K562 (cell line): ENCODE data around the gene COL5A1. TPM values are rescaled to one million over a fixed set of nuclear protein-coding genes. Genes with fewer than 3 reads are reported as not detected.

Experiments used
- ATAC-seq: fragments of 200-7000 bp; cut with Tn5 transposase; 3 replicates; pipeline ENCODE4 v1.9.1; 2020; ENCODE audit warnings: moderate library complexity
- BruUV-seq: library from RNA; stranded (reverse); fragments of 400-500 nt; replicated peaks from 2 replicates; lab custom pipeline; 2021; lab: Mats Ljungman, UMichigan
- CTCF ChIA-PET: fragments of 300-600 bp; formaldehyde crosslinking; extraction: SDS; loops from one replicate; lab custom pipeline; 2021; ENCODE audit warnings: low intra/inter-chr PET ratio; lab: Yijun Ruan, JAX
- POLR2A ChIA-PET: fragments of 300-600, 350-650 bp; sonication (Branson Sonifier 250); formaldehyde crosslinking; extraction: SDS; loops from one replicate; lab custom pipeline; 2021; ENCODE audit warnings: antibody characterized with exemption, inconsistent platforms; lab: Yijun Ruan, JAX
- DNase-seq, 4 experiments: peaks; one replicate each; pipeline versions ENCODE4 v3.0.0 to v3.0.0-alpha.2; 2011 to 2018; ENCODE audit warnings: low spot score in 3 of 4, mixed read lengths in 3 of 4; ENCODE audit errors: extremely low read depth in 1 of 4
- FAIRE-seq: peaks from 2 replicates; lab custom pipeline; 2011; peaks lifted over from hg19 to GRCh38; lab: Jason Lieb, UNC
- H2AFZ ChIP-seq: 2 replicates; pipeline ENCODE4 v1.6.0; 2011; ENCODE audit warnings: low read depth, low read length, control low read depth, inconsistent platforms
- H3K27ac ChIP-seq: fragments of 200-600 bp; 3 replicates; pipeline ENCODE4 v1.8.0; 2011; ENCODE audit warnings: low read depth, mild to moderate bottlenecking, control low read depth, inconsistent platforms, low read length, moderate library complexity, mixed read lengths; ENCODE audit errors: extremely low read depth
- H3K27me3 ChIP-seq, 2 experiments: fragments of 300-600 bp in 1 of 2; 2 replicates in 1 of 2; 3 replicates in 1 of 2; pipeline versions ENCODE4 v1.6.0 to v1.8.0; 2011; ENCODE audit warnings: inconsistent platforms in 2 of 2, low read length in 2 of 2, mild to moderate bottlenecking in 1 of 2, mixed read lengths in 1 of 2, moderate library complexity in 1 of 2; ENCODE audit not compliant: control insufficient read depth in 2 of 2, insufficient read depth in 2 of 2
- H3K36me3 ChIP-seq: fragments of 300-600 bp; 3 replicates; pipeline ENCODE4 v1.8.0; 2011; ENCODE audit warnings: mild to moderate bottlenecking, low read length, inconsistent platforms; ENCODE audit not compliant: control insufficient read depth, insufficient read depth
- H3K4me1 ChIP-seq, 2 experiments: fragments of 200-600 bp in 1 of 2; replicated peaks in 1 of 2; 2 replicates in 1 of 2; 3 replicates in 1 of 2; pipeline versions ENCODE4 v1.5.1 to v1.8.0; 2011; ENCODE audit warnings: inconsistent platforms in 2 of 2, low read length in 2 of 2, mild to moderate bottlenecking in 1 of 2, mixed read lengths in 1 of 2, moderate library complexity in 1 of 2; ENCODE audit not compliant: control insufficient read depth in 2 of 2, insufficient read depth in 2 of 2
- H3K4me2 ChIP-seq: 2 replicates; pipeline ENCODE4 v1.6.1; 2011; ENCODE audit warnings: low read length, control low read depth, inconsistent platforms, mixed read lengths; ENCODE audit not compliant: insufficient read depth
- H3K4me3 ChIP-seq: fragments of 200-600 bp; sonication (generic), shearing (Covaris generic); 2 replicates; pipeline ENCODE4 v1.5.1; 2016; ENCODE audit warnings: control low read depth, inconsistent platforms
- H3K79me2 ChIP-seq: fragments of 200-600 bp; 3 replicates; pipeline ENCODE4 v1.8.0; 2011; ENCODE audit warnings: low read length, inconsistent platforms; ENCODE audit not compliant: control insufficient read depth, insufficient read depth
- H3K9ac ChIP-seq, 2 experiments: 2 replicates each; pipeline versions ENCODE4 v1.6.0 to v1.6.1; 2011; ENCODE audit warnings: low read depth in 2 of 2, low read length in 2 of 2, control low read depth in 1 of 2, inconsistent platforms in 1 of 2, mild to moderate bottlenecking in 1 of 2, mixed read lengths in 1 of 2; ENCODE audit not compliant: insufficient read depth in 1 of 2
- H3K9me1 ChIP-seq: one replicate; pipeline ENCODE4 v1.6.0; 2011; ENCODE audit warnings: inconsistent platforms, mild to moderate bottlenecking, low read length, moderate library complexity; ENCODE audit not compliant: control insufficient read depth, insufficient read depth
- H3K9me3 ChIP-seq: replicated peaks from 2 replicates; pipeline ENCODE4 v1.5.1; 2011; ENCODE audit warnings: low read depth, low read length, inconsistent platforms; ENCODE audit not compliant: control insufficient read depth, insufficient read depth
- H4K20me1 ChIP-seq: replicated peaks from 2 replicates; pipeline ENCODE4 v1.6.1; 2011; ENCODE audit warnings: low read length, inconsistent platforms, mixed read lengths; ENCODE audit not compliant: control insufficient read depth, insufficient read depth
- ATF3 ChIP-seq, 2 experiments: fragments of 450-650 bp in 1 of 2; sonication (generic) in 1 of 2; formaldehyde crosslinking in 1 of 2; IDR thresholded peaks in 1 of 2; conservative IDR thresholded peaks in 1 of 2; 2 replicates each; pipeline versions ENCODE4 v1.6.1 to v1.8.1; 2016 to 2023; ENCODE audit warnings: mild to moderate bottlenecking in 2 of 2, moderate library complexity in 2 of 2, inconsistent platforms in 1 of 2, missing genetic modification reagents in 1 of 2
- CXXC5 ChIP-seq: fragments of 250-450 bp; sonication (Bioruptor Pico); IDR thresholded peaks from 2 replicates; pipeline ENCODE4 v1.8.0; 2022; ENCODE audit warnings: inconsistent platforms, mild to moderate bottlenecking, moderate library complexity
- ETV1 ChIP-seq: fragments of 450-650 bp; conservative IDR thresholded peaks from 2 replicates; pipeline ENCODE4 v1.6.1; 2016; ENCODE audit warnings: missing genetic modification characterization, control low read depth, low read depth, missing compliant biosample characterization
- FOSL1 ChIP-seq: fragments of 200-800 bp; sonication (Bioruptor generic); conservative IDR thresholded peaks from 2 replicates; pipeline ENCODE4 v1.6.1; 2016; ENCODE audit warnings: missing genetic modification characterization, missing compliant biosample characterization
- FOXA3 ChIP-seq, 2 experiments: fragments of 450-650 bp in 1 of 2; sonication (generic) in 1 of 2; formaldehyde crosslinking; IDR thresholded peaks in 1 of 2; conservative IDR thresholded peaks in 1 of 2; 2 replicates each; pipeline versions ENCODE4 v1.4.0 to v1.8.0; 2020 to 2022; ENCODE audit warnings: mild to moderate bottlenecking in 2 of 2, missing genetic modification reagents in 1 of 2
- HMG20B ChIP-seq: fragments of 250-450 bp; sonication (Bioruptor Pico); IDR thresholded peaks from 2 replicates; pipeline ENCODE4 v1.5.0; 2021; ENCODE audit warnings: mild to moderate bottlenecking
- IFI16 ChIP-seq: fragments of 250-450 bp; sonication (Bioruptor Pico); IDR thresholded peaks from 2 replicates; pipeline ENCODE4 v2.1.2; 2022; ENCODE audit warnings: mild to moderate bottlenecking, inconsistent platforms
- JUND ChIP-seq, 2 experiments: IDR thresholded peaks; 2 replicates in 1 of 2; 3 replicates in 1 of 2; pipeline ENCODE4 v1.6.1; 2011; ENCODE audit warnings: borderline replicate concordance in 2 of 2, low read depth in 2 of 2, low read length in 2 of 2, improper control_type of control experiment in 1 of 2, missing biosample characterization in 1 of 2, missing genetic modification characterization in 1 of 2, missing genetic modification reagents in 1 of 2
- NFE2 ChIP-seq: IDR thresholded peaks from 2 replicates; pipeline ENCODE4 v1.6.1; 2014; ENCODE audit warnings: antibody characterized with exemption, low read depth
- PBX2 ChIP-seq, 2 experiments: IDR thresholded peaks in 1 of 2; conservative IDR thresholded peaks in 1 of 2; 2 replicates each; pipeline ENCODE4 v1.6.1; 2016; ENCODE audit warnings: low read depth in 2 of 2, mild to moderate bottlenecking in 1 of 2, missing compliant biosample characterization in 1 of 2, missing genetic modification characterization in 1 of 2, moderate library complexity in 1 of 2
- PHF8 ChIP-seq: fragments of 200-600 bp; sonication (generic); IDR thresholded peaks from 2 replicates; pipeline ENCODE4 v1.6.1; 2012; ENCODE audit warnings: mixed run types, mild to moderate bottlenecking, inconsistent platforms, low read length, moderate library complexity, borderline replicate concordance
- SETDB1 ChIP-seq: IDR thresholded peaks from one replicate; pipeline ENCODE4 v1.6.1; 2012; ENCODE audit warnings: low read length, control low read depth, inconsistent platforms
- TCFL5 ChIP-seq: fragments of 250-450 bp; sonication (Bioruptor Pico); conservative IDR thresholded peaks from 2 replicates; pipeline ENCODE4 v1.6.1; 2021; ENCODE audit warnings: mild to moderate bottlenecking, moderate library complexity, matching md5 sums
- TFAM ChIP-seq: fragments of 250-450 bp; sonication (Bioruptor Pico); conservative IDR thresholded peaks from 2 replicates; pipeline ENCODE4 v1.5.0; 2021; ENCODE audit warnings: mild to moderate bottlenecking, moderate library complexity
- ZNF644 ChIP-seq: fragments of 200-800 bp; sonication (Bioruptor generic); IDR thresholded peaks from 2 replicates; pipeline ENCODE4 v1.6.1; 2016; ENCODE audit warnings: low read depth, missing genetic modification characterization, missing compliant biosample characterization
- WGBS: fragments of 100-300 bp; shearing (Covaris generic); methylation state at CpG from one replicate; pipeline ENCODE4 v1.1.6; 2016; ENCODE audit warnings: low coverage, mixed read lengths; ENCODE audit not compliant: insufficient coverage; ENCODE audit errors: missing lambda C conversion rate; 5-methylcytosine and 5-hydroxymethylcytosine counted together
- in situ Hi-C: fragments of 300-500 bp; cut with MboI; formaldehyde crosslinking; loops from 4 replicates; pipeline ENCODE4 v1.15.0; 2018; ENCODE audit warnings: inconsistent platforms, mixed read lengths
- intact Hi-C: fragments of 100-400 bp; cut with micrococcal nuclease; formaldehyde crosslinking; loops from 2 replicates; pipeline ENCODE4 v1.14.2; 2022
- polyA plus RNA-seq, 8 experiments: library from polyadenylated mRNA; depleted of rRNA in 4 of 8; stranded (reverse) in 5 of 8; unstranded in 3 of 8; fragments of >200 nt; fragmentation: Nextera tagmentation in 2 of 8; fragmentation: Illumina TruSeq in 1 of 8; extraction: Ambion mirVana in 2 of 8; extraction: Trizol in 1 of 8; gene quantifications; 2 replicates each; pipeline versions ENCODE4 v1.2.1 to v1.2.3, GENCODE V29; 2011 to 2014; ENCODE audit warnings: inconsistent platforms in 1 of 8, missing spikeins in 1 of 8
- total RNA-seq, 7 experiments: library from RNA; depleted of rRNA in 6 of 7; stranded (reverse); fragments of >200 nt in 6 of 7; fragmentation: Illumina TruSeq in 2 of 7; extraction: Trizol in 2 of 7; gene quantifications; 2 replicates each; pipeline versions ENCODE4 v1.2.1 to v1.2.3, GENCODE V29; 2011 to 2021; ENCODE audit warnings: low replicate concordance in 1 of 7

The COL5A1 gene
- total and polyA plus RNA-seq, 9 of the 15 experiments (the other 6 are each of a cell fraction or from before 2014, with no cell fraction given): under 0.01 to 0.13 (median 0.04) TPM; not detected in 6

GRCh38 chr9:134592018-134592818 is 49.4 kb upstream of the COL5A1 start:
- in situ Hi-C loops (no loop called here), intact Hi-C loops (no loop called here)
- H3K9ac ChIP-seq: peak overlapping the region in 1 of 2 experiments; percentile 45; a peak in 1 of 4 replicates
- FAIRE-seq (no peak), ATAC-seq (peak; percentile 67), DNase-seq (peak; percentile 24 to 55 (median 48))
- H3K79me2 ChIP-seq: no peaks in the 10 kb centered on the region
- no peak overlapping the region for H3K4me2 ChIP-seq
- CTCF ChIA-PET: no interaction called here
- POLR2A ChIA-PET: interaction anchor here (0.6 to 0.9 kb wide), 2 partner anchors 14 to 1369 kb away, joined by 3 read pairs; no protein-coding TSS in a partner anchor
- no peaks in the 10 kb centered on the region for H3K36me3 ChIP-seq
- H3K27ac ChIP-seq: no peak overlapping the region
- H3K9me1 ChIP-seq: no peaks in the 10 kb centered on the region
- no peak overlapping the region for H3K4me3 ChIP-seq
- no peaks in the 10 kb centered on the region for H3K9me3 ChIP-seq
- H3K4me1 ChIP-seq: peaks cover 0 to 11% of the 10 kb centered on the region in 2 experiments; a peak in 2 of 5 replicates
- TF ChIP-seq NFE2: peak; percentile 28; the same call in 1 of the 2 replicates
- TF ChIP-seq ETV1: no peak
- TF ChIP-seq ATF3 (IDR thresholded peaks at IDR 0.05): 0 out of 2 replicates have a peak, but pooled peaks have one; percentile 13
- no peak for TF ChIP-seq ATF3 (CRISPR knock-in tag; conservative IDR thresholded peaks at IDR 0.05)
- no peak for TF ChIP-seq PHF8
- no peak for TF ChIP-seq IFI16 (CRISPR knock-in tag)
- no peak for TF ChIP-seq PBX2 (CRISPR knock-in tag; IDR thresholded peaks at IDR 0.05; ENCODE audit: low read depth)
- TF ChIP-seq PBX2 (tag; conservative IDR thresholded peaks at IDR 0.05; ENCODE audit: low read depth): no peak
- TF ChIP-seq FOXA3 (CRISPR knock-in tag; conservative IDR thresholded peaks at IDR 0.05 in 1 of 2, IDR thresholded peaks at IDR 0.05 in 1 of 2): peak; percentile 69 to 90
- TF ChIP-seq JUND (IDR thresholded peaks at IDR 0.05; ENCODE audit: borderline replicate concordance, low read depth, low read length): 0 out of 2 replicates have a peak, but pooled peaks have one; percentile 14
- TF ChIP-seq JUND (tag; IDR thresholded peaks at IDR 0.05; ENCODE audit: borderline replicate concordance, low read depth, low read length): peak; percentile 50; the same call in 1 of the 3 replicates
- TF ChIP-seq TFAM: no peak
- no peak for TF ChIP-seq ZNF644
- 0 out of 2 replicates have a peak, but pooled peaks have one; percentile 20 for TF ChIP-seq FOSL1 (tag)
- TF ChIP-seq HMG20B (CRISPR knock-in tag): no peak
- no peak for TF ChIP-seq CXXC5 (CRISPR knock-in tag)
- TF ChIP-seq TCFL5: no peak
- TF ChIP-seq SETDB1: no peak
- peaks cover 4 to 32% of the 10 kb centered on the region in 2 experiments; a peak in 3 of 5 replicates for H3K27me3 ChIP-seq
- BruUV-seq: no TSS peak
- no peaks in the 10 kb centered on the region for H4K20me1 ChIP-seq
- 6% methylated on average over 29 of the region's 34 CpGs for WGBS
- H2AFZ ChIP-seq: no peak overlapping the region
